SK-N-SH treated with all-trans-retinoic acid at 6 μM for 48 hours (cell line): ENCODE results near the gene OR10P1.
A peak's percentile ranks its signal among the peaks of the same experiment; 100 is the strongest.

Experiments used
- ATAC-seq: fragments of 200-7000 bp; cut with Tn5 transposase; 3 replicates; pipeline ENCODE4 v1.9.1; 2020; ENCODE audit warnings: mild to moderate bottlenecking, moderate library complexity
- ARNTL ChIP-seq: fragments of 450-650 bp; formaldehyde crosslinking; IDR thresholded peaks from 2 replicates; pipeline ENCODE4 v1.5.0; 2020; ENCODE audit warnings: low read depth, mild to moderate bottlenecking, moderate library complexity, borderline replicate concordance
- BACH2 ChIP-seq: fragments of 250-450 bp; sonication (Bioruptor Pico); IDR thresholded peaks from 2 replicates; pipeline ENCODE4 v1.9.0; 2021; ENCODE audit warnings: mild to moderate bottlenecking, borderline replicate concordance
- CSDC2 ChIP-seq: fragments of 250-450 bp; sonication (Bioruptor Pico); IDR thresholded peaks from 2 replicates; pipeline ENCODE4 v1.5.0; 2020; ENCODE audit warnings: mild to moderate bottlenecking, moderate library complexity
- ESRRG ChIP-seq: fragments of 250-450 bp; sonication (Bioruptor Pico); IDR thresholded peaks from 2 replicates; pipeline ENCODE4 v1.6.1; 2021; ENCODE audit warnings: mild to moderate bottlenecking
- GLIS3 ChIP-seq: fragments of 250-450 bp; sonication (Bioruptor Pico); IDR thresholded peaks from 2 replicates; pipeline ENCODE4 v1.5.0; 2020; ENCODE audit warnings: mild to moderate bottlenecking, moderate library complexity
- ISL1 ChIP-seq: fragments of 250-450 bp; sonication (Bioruptor Pico); IDR thresholded peaks from 2 replicates; pipeline ENCODE4 v2.1.2; 2022; ENCODE audit warnings: mild to moderate bottlenecking, moderate library complexity
- PATZ1 ChIP-seq: fragments of 250-450 bp; sonication (Bioruptor Pico); IDR thresholded peaks from 2 replicates; pipeline ENCODE4 v1.8.0; 2020; ENCODE audit warnings: mild to moderate bottlenecking, moderate library complexity, borderline replicate concordance
- POU6F1 ChIP-seq: fragments of 250-450 bp; sonication (Bioruptor Pico); IDR thresholded peaks from 2 replicates; pipeline ENCODE4 v1.8.0; 2021; ENCODE audit warnings: low read depth, mild to moderate bottlenecking, moderate library complexity, borderline replicate concordance
- PPARA ChIP-seq: fragments of 250-450 bp; sonication (Bioruptor Pico); IDR thresholded peaks from 2 replicates; pipeline ENCODE4 v1.5.0; 2020; ENCODE audit warnings: mild to moderate bottlenecking, borderline replicate concordance
- RARB ChIP-seq: fragments of 250-450 bp; sonication (Bioruptor Pico); IDR thresholded peaks from 2 replicates; pipeline ENCODE4 v1.8.0; 2021; ENCODE audit warnings: mild to moderate bottlenecking, moderate library complexity
- SNAI2 ChIP-seq: fragments of 250-450 bp; sonication (Bioruptor Pico); IDR thresholded peaks from 2 replicates; pipeline ENCODE4 v1.5.0; 2020; ENCODE audit warnings: mild to moderate bottlenecking, moderate library complexity
- TCF4 ChIP-seq: fragments of 250-450 bp; sonication (Bioruptor Pico); IDR thresholded peaks from 2 replicates; pipeline ENCODE4 v1.8.0; 2021; ENCODE audit warnings: mild to moderate bottlenecking, moderate library complexity, borderline replicate concordance
- TOX ChIP-seq: fragments of 250-450 bp; sonication (Bioruptor Pico); IDR thresholded peaks from 2 replicates; pipeline ENCODE4 v1.8.0; 2021; ENCODE audit warnings: mild to moderate bottlenecking, moderate library complexity, borderline replicate concordance
- ZC3H10 ChIP-seq: fragments of 250-450 bp; sonication (Bioruptor Pico); IDR thresholded peaks from 2 replicates; pipeline ENCODE4 v1.5.1; 2021; ENCODE audit warnings: mild to moderate bottlenecking, moderate library complexity
- ZFP3 ChIP-seq: fragments of 250-450 bp; sonication (Bioruptor Pico); IDR thresholded peaks from 2 replicates; pipeline ENCODE4 v1.5.0; 2020; ENCODE audit warnings: mild to moderate bottlenecking, moderate library complexity
- ZFP30 ChIP-seq: fragments of 450-650 bp; formaldehyde crosslinking; IDR thresholded peaks from 2 replicates; pipeline ENCODE4 v1.5.0; 2022; ENCODE audit warnings: mild to moderate bottlenecking, moderate library complexity
- ZNF565 ChIP-seq: fragments of 450-650 bp; formaldehyde crosslinking; conservative IDR thresholded peaks from 2 replicates; pipeline ENCODE4 v1.5.0; 2020; ENCODE audit warnings: low read depth, mild to moderate bottlenecking, moderate library complexity
- ZNF70 ChIP-seq: fragments of 450-650 bp; formaldehyde crosslinking; IDR thresholded peaks from 2 replicates; pipeline ENCODE4 v1.5.0; 2020; ENCODE audit warnings: mild to moderate bottlenecking, moderate library complexity
- ZNF8 ChIP-seq: fragments of 450-650 bp; formaldehyde crosslinking; IDR thresholded peaks from 2 replicates; pipeline ENCODE4 v1.5.0; 2020; ENCODE audit warnings: mild to moderate bottlenecking, moderate library complexity
- TF ChIP-seq, protein P1 (sequence below): fragments of 250-450 bp; sonication (Bioruptor Pico); IDR thresholded peaks from 2 replicates; pipeline ENCODE4 v1.5.1; 2021; ENCODE audit warnings: mild to moderate bottlenecking, moderate library complexity
- TF ChIP-seq, protein P2 (sequence below): fragments of 250-450 bp; sonication (Bioruptor Pico); IDR thresholded peaks from 2 replicates; pipeline ENCODE4 v1.5.0; 2020; ENCODE audit warnings: mild to moderate bottlenecking, moderate library complexity

Gene OR10P1

DNA sequence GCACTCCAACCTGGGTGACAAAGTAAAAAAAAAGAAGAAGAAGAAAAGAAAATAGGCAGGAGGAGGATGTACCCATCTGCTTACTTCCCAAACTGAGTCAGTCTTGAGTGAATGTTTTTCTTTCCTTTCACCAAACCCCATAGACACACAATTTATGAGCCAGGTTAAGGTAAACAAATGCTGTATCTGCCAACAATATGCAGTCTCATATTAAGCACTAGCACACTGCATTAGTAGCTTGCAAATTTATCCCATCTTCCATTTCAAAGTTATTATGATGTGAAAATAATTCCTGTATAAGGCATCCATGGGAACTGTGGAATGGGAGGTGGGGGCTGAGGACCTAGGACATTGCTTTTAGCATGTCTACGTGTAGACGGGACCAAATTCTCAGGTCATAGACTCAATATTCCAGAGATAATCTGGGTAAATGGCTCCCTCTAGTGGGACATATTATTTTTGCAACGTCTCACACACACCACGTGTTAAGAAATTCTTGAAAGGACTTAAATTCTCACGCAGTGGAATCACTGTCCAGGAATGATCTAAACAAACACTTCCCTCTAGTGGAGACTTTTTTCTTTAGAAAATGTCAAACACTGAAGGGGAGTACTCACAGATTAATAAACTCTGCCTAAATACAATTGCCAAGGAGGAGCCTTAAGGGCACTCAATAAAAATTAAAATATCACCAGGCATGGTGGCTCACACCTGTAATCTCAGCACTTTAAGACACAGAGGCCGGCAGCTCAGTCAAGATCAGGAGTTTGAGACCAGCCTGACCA lies 17.1 kb upstream of the OR10P1 start:
- no peak for TF ChIP-seq PPARA (CRISPR knock-in tag)
- no peak for TF ChIP-seq ESRRG
- TF ChIP-seq, protein P1, sequence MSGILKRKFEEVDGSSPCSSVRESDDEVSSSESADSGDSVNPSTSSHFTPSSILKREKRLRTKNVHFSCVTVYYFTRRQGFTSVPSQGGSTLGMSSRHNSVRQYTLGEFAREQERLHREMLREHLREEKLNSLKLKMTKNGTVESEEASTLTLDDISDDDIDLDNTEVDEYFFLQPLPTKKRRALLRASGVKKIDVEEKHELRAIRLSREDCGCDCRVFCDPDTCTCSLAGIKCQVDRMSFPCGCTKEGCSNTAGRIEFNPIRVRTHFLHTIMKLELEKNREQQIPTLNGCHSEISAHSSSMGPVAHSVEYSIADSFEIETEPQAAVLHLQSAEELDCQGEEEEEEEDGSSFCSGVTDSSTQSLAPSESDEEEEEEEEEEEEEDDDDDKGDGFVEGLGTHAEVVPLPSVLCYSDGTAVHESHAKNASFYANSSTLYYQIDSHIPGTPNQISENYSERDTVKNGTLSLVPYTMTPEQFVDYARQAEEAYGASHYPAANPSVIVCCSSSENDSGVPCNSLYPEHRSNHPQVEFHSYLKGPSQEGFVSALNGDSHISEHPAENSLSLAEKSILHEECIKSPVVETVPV: no peak
- no peak for TF ChIP-seq TOX (CRISPR knock-in tag)
- TF ChIP-seq POU6F1 (CRISPR knock-in tag): no peak
- no peak for TF ChIP-seq ISL1 (CRISPR knock-in tag)
- TF ChIP-seq ZC3H10 (CRISPR knock-in tag): no peak
- TF ChIP-seq ZFP30: no peak
- no peak for TF ChIP-seq ZNF8 (CRISPR knock-in tag)
- no peak for TF ChIP-seq ZNF70
- TF ChIP-seq CSDC2 (CRISPR knock-in tag): no peak
- TF ChIP-seq SNAI2 (CRISPR knock-in tag): no peak
- TF ChIP-seq ZNF565 (CRISPR knock-in tag): no peak
- TF ChIP-seq RARB (CRISPR knock-in tag): no peak
- TF ChIP-seq ZFP3: no peak
- no peak for TF ChIP-seq ARNTL
- TF ChIP-seq GLIS3 (CRISPR knock-in tag): no peak
- TF ChIP-seq, protein P2, sequence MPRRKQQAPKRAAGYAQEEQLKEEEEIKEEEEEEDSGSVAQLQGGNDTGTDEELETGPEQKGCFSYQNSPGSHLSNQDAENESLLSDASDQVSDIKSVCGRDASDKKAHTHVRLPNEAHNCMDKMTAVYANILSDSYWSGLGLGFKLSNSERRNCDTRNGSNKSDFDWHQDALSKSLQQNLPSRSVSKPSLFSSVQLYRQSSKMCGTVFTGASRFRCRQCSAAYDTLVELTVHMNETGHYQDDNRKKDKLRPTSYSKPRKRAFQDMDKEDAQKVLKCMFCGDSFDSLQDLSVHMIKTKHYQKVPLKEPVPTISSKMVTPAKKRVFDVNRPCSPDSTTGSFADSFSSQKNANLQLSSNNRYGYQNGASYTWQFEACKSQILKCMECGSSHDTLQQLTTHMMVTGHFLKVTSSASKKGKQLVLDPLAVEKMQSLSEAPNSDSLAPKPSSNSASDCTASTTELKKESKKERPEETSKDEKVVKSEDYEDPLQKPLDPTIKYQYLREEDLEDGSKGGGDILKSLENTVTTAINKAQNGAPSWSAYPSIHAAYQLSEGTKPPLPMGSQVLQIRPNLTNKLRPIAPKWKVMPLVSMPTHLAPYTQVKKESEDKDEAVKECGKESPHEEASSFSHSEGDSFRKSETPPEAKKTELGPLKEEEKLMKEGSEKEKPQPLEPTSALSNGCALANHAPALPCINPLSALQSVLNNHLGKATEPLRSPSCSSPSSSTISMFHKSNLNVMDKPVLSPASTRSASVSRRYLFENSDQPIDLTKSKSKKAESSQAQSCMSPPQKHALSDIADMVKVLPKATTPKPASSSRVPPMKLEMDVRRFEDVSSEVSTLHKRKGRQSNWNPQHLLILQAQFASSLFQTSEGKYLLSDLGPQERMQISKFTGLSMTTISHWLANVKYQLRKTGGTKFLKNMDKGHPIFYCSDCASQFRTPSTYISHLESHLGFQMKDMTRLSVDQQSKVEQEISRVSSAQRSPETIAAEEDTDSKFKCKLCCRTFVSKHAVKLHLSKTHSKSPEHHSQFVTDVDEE (CRISPR knock-in tag): no peak
- TF ChIP-seq TCF4 (CRISPR knock-in tag): no peak
- no peak for TF ChIP-seq BACH2 (CRISPR knock-in tag)
- TF ChIP-seq, all 23 proteins: peak for 0
- peak; percentile 98 for ATAC-seq

DNA sequence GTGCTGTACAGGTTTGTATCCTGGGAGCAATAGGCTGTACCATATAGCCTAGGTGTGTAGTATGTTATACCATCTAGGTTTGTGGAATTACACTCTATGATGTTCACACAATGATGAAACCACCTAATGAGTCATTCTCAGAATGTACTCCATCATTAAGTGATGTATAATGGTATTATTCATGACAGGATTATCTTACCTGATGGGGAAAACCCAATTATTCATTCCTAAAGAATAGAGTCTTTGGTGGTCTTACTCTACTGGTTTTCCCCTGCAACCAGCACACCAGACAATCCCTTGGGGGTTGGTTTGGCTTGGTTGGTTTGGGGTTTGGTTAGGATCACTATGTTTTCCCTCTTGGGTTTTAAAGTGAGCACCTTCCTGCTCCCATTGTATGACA lies 12.6 kb upstream of the OR10P1 start:
- TF ChIP-seq ZFP30 (no peak), ZNF70 (no peak), ESRRG (no peak), RARB (CRISPR knock-in tag) (no peak), ISL1 (CRISPR knock-in tag) (no peak), ZFP3 (no peak), BACH2 (CRISPR knock-in tag) (no peak), PATZ1 (no peak), ZNF8 (CRISPR knock-in tag) (no peak), GLIS3 (CRISPR knock-in tag) (no peak), CSDC2 (CRISPR knock-in tag) (no peak), ZNF565 (CRISPR knock-in tag) (no peak), POU6F1 (CRISPR knock-in tag) (no peak), PPARA (CRISPR knock-in tag) (no peak), TOX (CRISPR knock-in tag) (no peak), ARNTL (no peak), ZC3H10 (CRISPR knock-in tag) (no peak)
- TF ChIP-seq, protein P2 (CRISPR knock-in tag): no peak
- TF ChIP-seq, protein P1: no peak
- ATAC-seq: no peak
